K562 (cell line): ENCODE results near the gene HAUS3. TPM values are rescaled to one million over a fixed set of nuclear protein-coding genes. Genes with fewer than 3 reads are reported as not detected.

Experiments used
- BRF2 ChIP-seq: IDR thresholded peaks from 3 replicates; pipeline ENCODE4 v1.6.1; 2011; ENCODE audit warnings: borderline replicate concordance, mild to moderate bottlenecking; ENCODE audit not compliant: insufficient read length, insufficient read depth
- E2F6 ChIP-seq, 2 experiments: IDR thresholded peaks; 2 replicates each; pipeline ENCODE4 v1.6.1; 2011; ENCODE audit warnings: borderline replicate concordance in 1 of 2, control low read depth in 1 of 2, low read depth in 1 of 2, low read length in 1 of 2, mild to moderate bottlenecking in 1 of 2, mixed read lengths in 1 of 2, moderate library complexity in 1 of 2; ENCODE audit not compliant: insufficient read depth in 1 of 2, insufficient read length in 1 of 2, poor library complexity in 1 of 2, severe bottlenecking in 1 of 2; ENCODE audit errors: extremely low read depth in 1 of 2
- EHMT2 ChIP-seq: fragments of 450-650 bp; IDR thresholded peaks from 2 replicates; pipeline ENCODE4 v1.6.1; 2018; ENCODE audit warnings: antibody characterized with exemption
- ELK3 ChIP-seq: fragments of 450-650 bp; formaldehyde crosslinking; IDR thresholded peaks from 2 replicates; pipeline ENCODE4 v1.4.0; 2020; ENCODE audit warnings: mild to moderate bottlenecking
- EP300 ChIP-seq: IDR thresholded peaks from 2 replicates; pipeline ENCODE4 v1.6.1; 2012; ENCODE audit warnings: low read length, improper control_type of control experiment
- MEF2A ChIP-seq: IDR thresholded peaks from 2 replicates; pipeline ENCODE4 v1.6.1; 2011; ENCODE audit warnings: low read depth, mild to moderate bottlenecking, low read length, moderate library complexity; ENCODE audit not compliant: control insufficient read depth
- PML ChIP-seq: IDR thresholded peaks from 2 replicates; pipeline ENCODE4 v1.6.1; 2012; ENCODE audit warnings: low read length, inconsistent platforms
- SMC3 ChIP-seq: conservative IDR thresholded peaks from 2 replicates; pipeline ENCODE4 v1.6.1; 2011; ENCODE audit warnings: low read depth, low read length, improper control_type of control experiment; ENCODE audit not compliant: insufficient read depth
- ZC3H8 ChIP-seq: fragments of 450-650 bp; IDR thresholded peaks from 2 replicates; pipeline ENCODE4 v1.6.1; 2017
- ZEB2 ChIP-seq: fragments of 450-650 bp; IDR thresholded peaks from 2 replicates; pipeline ENCODE4 v1.6.1; 2016
- ZNF282 ChIP-seq: sonication (generic); formaldehyde crosslinking; IDR thresholded peaks from 2 replicates; pipeline ENCODE4 v1.8.1; 2023; ENCODE audit warnings: missing genetic modification reagents
- ZNF639 ChIP-seq, 2 experiments: fragments of 200-800 bp in 1 of 2; sonication (Bioruptor generic) in 1 of 2; sonication (generic) in 1 of 2; formaldehyde crosslinking in 1 of 2; IDR thresholded peaks in 1 of 2; conservative IDR thresholded peaks in 1 of 2; 2 replicates each; pipeline versions ENCODE4 v1.5.0 to v1.6.1; 2016 to 2020; ENCODE audit warnings: missing compliant biosample characterization in 1 of 2, missing genetic modification characterization in 1 of 2, missing genetic modification reagents in 1 of 2
- polyA plus RNA-seq, 8 experiments: library from polyadenylated mRNA; depleted of rRNA in 4 of 8; stranded (reverse) in 5 of 8; unstranded in 3 of 8; fragments of >200 nt; fragmentation: Nextera tagmentation in 2 of 8; fragmentation: Illumina TruSeq in 1 of 8; extraction: Ambion mirVana in 2 of 8; extraction: Trizol in 1 of 8; gene quantifications; 2 replicates each; pipeline versions ENCODE4 v1.2.1 to v1.2.3, GENCODE V29; 2011 to 2014; ENCODE audit warnings: inconsistent platforms in 1 of 8, missing spikeins in 1 of 8
- total RNA-seq, 7 experiments: library from RNA; depleted of rRNA in 6 of 7; stranded (reverse); fragments of >200 nt in 6 of 7; fragmentation: Illumina TruSeq in 2 of 7; extraction: Trizol in 2 of 7; gene quantifications; 2 replicates each; pipeline versions ENCODE4 v1.2.1 to v1.2.3, GENCODE V29; 2011 to 2021; ENCODE audit warnings: low replicate concordance in 1 of 7
- TF ChIP-seq, protein P1 (sequence below), 2 experiments: fragments of 450-650 bp in 1 of 2; IDR thresholded peaks; 2 replicates each; pipeline ENCODE4 v1.6.1; 2011 to 2017; ENCODE audit warnings: low read depth in 2 of 2, antibody characterized with exemption in 1 of 2, borderline replicate concordance in 1 of 2, low read length in 1 of 2, mild to moderate bottlenecking in 1 of 2, mixed read lengths in 1 of 2; ENCODE audit not compliant: control insufficient read depth in 1 of 2
- TF ChIP-seq, protein P2 (sequence below), 2 experiments: IDR thresholded peaks in 1 of 2; conservative IDR thresholded peaks in 1 of 2; 2 replicates each; pipeline ENCODE4 v1.6.1; 2016; ENCODE audit warnings: low read depth in 2 of 2, mild to moderate bottlenecking in 1 of 2, missing compliant biosample characterization in 1 of 2, missing genetic modification characterization in 1 of 2, moderate library complexity in 1 of 2

Gene HAUS3
- total and polyA plus RNA-seq, 9 of the 15 experiments (the other 6 are each of a cell fraction or from before 2014, with no cell fraction given) = 8.9 to 25.7 (median 21.5) TPM

DNA sequence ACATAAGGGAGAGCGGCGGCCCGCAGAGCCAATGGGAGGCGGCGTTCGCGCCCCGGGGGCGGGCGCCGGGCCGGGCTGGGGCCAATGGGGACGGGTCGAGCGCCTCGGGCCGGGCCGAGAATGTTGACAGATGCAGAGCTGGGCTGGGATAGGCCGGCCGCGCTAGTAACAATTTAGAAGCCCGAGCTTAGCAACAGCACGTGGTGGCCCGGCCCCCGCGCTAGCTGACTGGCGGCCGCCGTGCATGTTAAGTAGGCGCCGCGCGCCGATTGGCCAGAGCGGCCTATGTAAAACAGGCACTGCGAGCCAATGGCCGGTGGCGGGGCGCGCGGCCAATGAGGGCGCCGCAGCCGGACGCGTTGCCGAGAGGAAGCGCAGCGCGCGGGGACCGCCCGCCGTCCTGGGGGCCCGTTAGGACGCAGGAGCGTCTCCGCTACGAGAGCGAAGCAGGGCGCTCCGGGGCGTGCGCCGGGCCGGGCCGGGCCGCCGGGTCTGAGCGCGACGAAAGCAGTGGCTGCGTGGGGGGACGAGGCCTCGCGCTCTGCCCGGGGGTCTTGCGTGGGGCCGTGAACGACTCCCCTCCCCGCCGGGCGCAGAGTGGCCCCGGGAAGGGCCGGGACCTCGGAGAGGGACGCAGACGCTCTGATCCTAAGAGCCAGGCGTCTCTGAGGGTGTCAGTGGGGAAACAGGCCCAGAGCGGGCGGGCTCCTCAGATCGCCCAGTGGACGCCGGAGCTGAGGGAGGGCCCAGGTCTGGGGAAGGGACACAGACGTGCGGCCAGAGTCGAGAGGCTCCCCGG is 20.4 kb upstream of the HAUS3 start (continued):
- TF ChIP-seq ZNF282 (CRISPR knock-in tag) = no peak
- no peak for TF ChIP-seq MEF2A
- TF ChIP-seq ZNF639 (CRISPR knock-in tag; conservative IDR thresholded peaks at IDR 0.05 in 1 of 2, IDR thresholded peaks at IDR 0.05 in 1 of 2) = no peak
- no peak for TF ChIP-seq ELK3
- peak; percentile 41 to 65 for TF ChIP-seq E2F6 (IDR thresholded peaks at IDR 0.05; ENCODE audit: borderline replicate concordance in 1 of 2, extremely low read depth in 1 of 2, insufficient read depth in 1 of 2, insufficient read length in 1 of 2, low read depth in 1 of 2, low read length in 1 of 2, poor library complexity in 1 of 2, severe bottlenecking in 1 of 2)
- TF ChIP-seq BRF2 = no peak
- no peak for TF ChIP-seq ZC3H8
- TF ChIP-seq, protein P1, sequence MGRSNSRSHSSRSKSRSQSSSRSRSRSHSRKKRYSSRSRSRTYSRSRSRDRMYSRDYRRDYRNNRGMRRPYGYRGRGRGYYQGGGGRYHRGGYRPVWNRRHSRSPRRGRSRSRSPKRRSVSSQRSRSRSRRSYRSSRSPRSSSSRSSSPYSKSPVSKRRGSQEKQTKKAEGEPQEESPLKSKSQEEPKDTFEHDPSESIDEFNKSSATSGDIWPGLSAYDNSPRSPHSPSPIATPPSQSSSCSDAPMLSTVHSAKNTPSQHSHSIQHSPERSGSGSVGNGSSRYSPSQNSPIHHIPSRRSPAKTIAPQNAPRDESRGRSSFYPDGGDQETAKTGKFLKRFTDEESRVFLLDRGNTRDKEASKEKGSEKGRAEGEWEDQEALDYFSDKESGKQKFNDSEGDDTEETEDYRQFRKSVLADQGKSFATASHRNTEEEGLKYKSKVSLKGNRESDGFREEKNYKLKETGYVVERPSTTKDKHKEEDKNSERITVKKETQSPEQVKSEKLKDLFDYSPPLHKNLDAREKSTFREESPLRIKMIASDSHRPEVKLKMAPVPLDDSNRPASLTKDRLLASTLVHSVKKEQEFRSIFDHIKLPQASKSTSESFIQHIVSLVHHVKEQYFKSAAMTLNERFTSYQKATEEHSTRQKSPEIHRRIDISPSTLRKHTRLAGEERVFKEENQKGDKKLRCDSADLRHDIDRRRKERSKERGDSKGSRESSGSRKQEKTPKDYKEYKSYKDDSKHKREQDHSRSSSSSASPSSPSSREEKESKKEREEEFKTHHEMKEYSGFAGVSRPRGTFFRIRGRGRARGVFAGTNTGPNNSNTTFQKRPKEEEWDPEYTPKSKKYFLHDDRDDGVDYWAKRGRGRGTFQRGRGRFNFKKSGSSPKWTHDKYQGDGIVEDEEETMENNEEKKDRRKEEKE (IDR thresholded peaks at IDR 0.05; ENCODE audit: borderline replicate concordance in 1 of 2, control insufficient read depth in 1 of 2, low read depth in 2 of 2, low read length in 1 of 2) = no peak
- TF ChIP-seq SMC3 = no peak
- TF ChIP-seq EHMT2 = no peak
- TF ChIP-seq PML = peak; percentile 73
- TF ChIP-seq, protein P2, sequence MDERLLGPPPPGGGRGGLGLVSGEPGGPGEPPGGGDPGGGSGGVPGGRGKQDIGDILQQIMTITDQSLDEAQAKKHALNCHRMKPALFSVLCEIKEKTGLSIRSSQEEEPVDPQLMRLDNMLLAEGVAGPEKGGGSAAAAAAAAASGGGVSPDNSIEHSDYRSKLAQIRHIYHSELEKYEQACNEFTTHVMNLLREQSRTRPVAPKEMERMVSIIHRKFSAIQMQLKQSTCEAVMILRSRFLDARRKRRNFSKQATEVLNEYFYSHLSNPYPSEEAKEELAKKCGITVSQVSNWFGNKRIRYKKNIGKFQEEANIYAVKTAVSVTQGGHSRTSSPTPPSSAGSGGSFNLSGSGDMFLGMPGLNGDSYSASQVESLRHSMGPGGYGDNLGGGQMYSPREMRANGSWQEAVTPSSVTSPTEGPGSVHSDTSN (CRISPR knock-in tag; IDR thresholded peaks at IDR 0.05; ENCODE audit: low read depth) = peak; percentile 87
- TF ChIP-seq, protein P2 (tag; conservative IDR thresholded peaks at IDR 0.05; ENCODE audit: low read depth) = no peak
- no peak for TF ChIP-seq ZEB2
- no peak for TF ChIP-seq EP300
